ENCODE measurements around the gene MMEL1. TPM values are rescaled to one million over a fixed set of nuclear protein-coding genes. Genes with fewer than 3 reads are reported as not detected.

The MMEL1 gene
- total and polyA plus RNA-seq, 2 experiments from 2014 or later = 0.93 to 1.8 TPM

- Histone ChIP-seq H2AFZ (no peak overlapping the region), H3K79me2 (no peaks in the 10 kb centered on the region), H3K4me1 (ENCODE audit: insufficient read depth) (no peaks in the 10 kb centered on the region), H3K27me3 (no peaks in the 10 kb centered on the region), H3K9me3 (ENCODE audit: low read depth) (no peaks in the 10 kb centered on the region), H3K36me3 (replicated peaks; ENCODE audit: insufficient read depth, low read depth) (no peaks in the 10 kb centered on the region), H3K27ac (no peak overlapping the region), H3K4me3 (no peak overlapping the region), H3K4me2 (no peak overlapping the region), H3K9me2 (replicated peaks; ENCODE audit: insufficient read depth) (no peaks in the 10 kb centered on the region), H4K20me1 (ENCODE audit: insufficient read depth, poor library complexity, severe bottlenecking) (no peaks in the 10 kb centered on the region)
- TF ChIP-seq CTCF (IDR thresholded peaks at IDR 0.05; ENCODE audit: poor library complexity) (no peak), EZH2 (IDR thresholded peaks at IDR 0.05; ENCODE audit: borderline replicate concordance) (no peak), EZH2phosphoT487 (IDR thresholded peaks at IDR 0.05; ENCODE audit: low read depth, severe bottlenecking, unreplicated experiment) (no peak)
- DNase-seq (ENCODE audit: low spot score) = no peak
- 89% methylated on average over 19 of the region's 20 CpGs for WGBS (ENCODE audit: low lambda C conversion rate, missing lambda C conversion rate)
Measured at GRCh38 chr1:2564006-2564814, 68.6 kb downstream of the MMEL1 start.

DNA sequence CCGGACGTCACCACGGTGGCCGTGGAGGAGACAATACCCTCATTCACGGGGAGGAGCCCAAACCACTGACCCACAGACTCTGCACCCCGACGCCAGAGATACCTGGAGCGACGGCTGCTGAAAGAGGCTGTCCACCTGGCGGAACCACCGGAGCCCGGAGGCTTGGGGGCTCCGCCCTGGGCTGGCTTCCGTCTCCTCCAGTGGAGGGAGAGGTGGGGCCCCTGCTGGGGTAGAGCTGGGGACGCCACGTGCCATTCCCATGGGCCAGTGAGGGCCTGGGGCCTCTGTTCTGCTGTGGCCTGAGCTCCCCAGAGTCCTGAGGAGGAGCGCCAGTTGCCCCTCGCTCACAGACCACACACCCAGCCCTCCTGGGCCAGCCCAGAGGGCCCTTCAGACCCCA lies 69.6 kb downstream of the MMEL1 start:
- WGBS (ENCODE audit: low lambda C conversion rate, missing lambda C conversion rate) = 87% methylated on average over 15 of the region's 18 CpGs
- Histone ChIP-seq H3K4me3 (no peak overlapping the region), H3K4me1 (ENCODE audit: insufficient read depth) (no peaks in the 10 kb centered on the region), H3K9me2 (replicated peaks; ENCODE audit: insufficient read depth) (no peaks in the 10 kb centered on the region), H3K27ac (no peak overlapping the region), H3K27me3 (no peaks in the 10 kb centered on the region), H4K20me1 (ENCODE audit: insufficient read depth, poor library complexity, severe bottlenecking) (no peaks in the 10 kb centered on the region), H3K36me3 (replicated peaks; ENCODE audit: insufficient read depth, low read depth) (no peaks in the 10 kb centered on the region), H2AFZ (no peak overlapping the region), H3K9me3 (ENCODE audit: low read depth) (no peaks in the 10 kb centered on the region), H3K4me2 (no peak overlapping the region), H3K79me2 (no peaks in the 10 kb centered on the region)
- DNase-seq (ENCODE audit: low spot score) = no peak
- TF ChIP-seq CTCF (IDR thresholded peaks at IDR 0.05; ENCODE audit: poor library complexity) (no peak), EZH2 (IDR thresholded peaks at IDR 0.05; ENCODE audit: borderline replicate concordance) (no peak), EZH2phosphoT487 (IDR thresholded peaks at IDR 0.05; ENCODE audit: low read depth, severe bottlenecking, unreplicated experiment) (no peak)

DNA sequence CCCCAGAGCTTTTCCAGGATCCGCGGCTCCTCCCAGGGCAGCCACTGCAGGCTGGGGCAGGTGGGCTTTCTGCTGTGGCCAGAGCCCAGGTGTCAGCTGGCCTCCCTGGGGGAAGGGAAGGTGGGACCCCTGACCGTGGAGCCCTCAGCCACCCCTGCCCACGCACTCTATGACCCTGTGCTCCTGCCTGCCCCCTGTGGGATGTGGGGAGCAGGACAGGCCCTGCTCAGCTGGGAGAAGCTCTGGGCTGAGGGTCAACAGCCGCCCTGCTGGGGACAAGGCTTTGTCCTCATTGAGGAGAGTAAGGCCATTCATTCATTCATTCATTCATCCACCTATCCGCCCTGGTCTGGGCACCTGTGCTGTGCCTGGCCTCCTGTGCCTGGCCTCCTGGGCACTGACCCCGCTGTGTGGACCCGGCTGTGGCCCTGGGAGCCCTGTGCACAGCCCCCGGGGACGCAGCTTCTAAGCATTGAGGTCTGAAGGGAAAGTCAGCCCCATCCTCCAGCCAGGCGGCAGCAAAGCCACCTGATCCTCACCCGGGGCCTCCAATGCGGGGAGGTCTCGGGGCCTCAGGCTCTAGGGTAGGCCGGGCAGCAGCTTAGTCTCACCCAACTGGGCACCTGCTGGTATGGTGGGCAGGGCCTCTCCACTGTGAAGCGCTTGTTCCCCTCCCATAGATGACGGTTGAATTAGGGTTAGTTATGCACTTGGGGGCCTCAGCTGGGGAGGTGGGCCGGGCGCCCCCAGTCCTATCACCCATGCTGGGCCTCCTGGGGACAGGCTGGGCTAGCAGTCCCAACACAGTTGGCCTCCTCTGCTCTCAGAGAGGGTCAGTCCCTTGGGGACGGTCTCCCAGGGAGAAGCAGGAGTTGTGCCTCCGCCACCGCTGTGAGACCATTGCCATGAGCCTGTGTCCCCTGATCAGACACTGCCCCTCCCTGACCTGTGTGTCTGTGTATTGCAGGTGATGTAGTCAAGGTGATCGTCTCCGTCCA lies 70.6 kb downstream of the MMEL1 start:
- no peaks in the 10 kb centered on the region for H3K36me3 ChIP-seq (replicated peaks; ENCODE audit: insufficient read depth, low read depth)
- no peak overlapping the region for H2AFZ ChIP-seq
- WGBS (ENCODE audit: low lambda C conversion rate, missing lambda C conversion rate) = 94% methylated on average over 22 of the region's 24 CpGs
- no peak for DNase-seq (ENCODE audit: low spot score)
- no peak overlapping the region for H3K4me2 ChIP-seq
- TF ChIP-seq CTCF (IDR thresholded peaks at IDR 0.05; ENCODE audit: poor library complexity) (peak; percentile 9), EZH2 (IDR thresholded peaks at IDR 0.05; ENCODE audit: borderline replicate concordance) (no peak), EZH2phosphoT487 (IDR thresholded peaks at IDR 0.05; ENCODE audit: low read depth, severe bottlenecking, unreplicated experiment) (no peak)
- H3K9me2 ChIP-seq (replicated peaks; ENCODE audit: insufficient read depth) = no peaks in the 10 kb centered on the region
- no peak overlapping the region for H3K4me3 ChIP-seq
- H3K27me3 ChIP-seq = no peaks in the 10 kb centered on the region
- H3K4me1 ChIP-seq (ENCODE audit: insufficient read depth) = no peaks in the 10 kb centered on the region
- H4K20me1 ChIP-seq (ENCODE audit: insufficient read depth, poor library complexity, severe bottlenecking) = no peaks in the 10 kb centered on the region
- H3K79me2 ChIP-seq = no peaks in the 10 kb centered on the region
- no peaks in the 10 kb centered on the region for H3K9me3 ChIP-seq (ENCODE audit: low read depth)
- H3K27ac ChIP-seq = no peak overlapping the region

Measured in hepatocyte (in vitro differentiated cells).